GM19395 (cell line): ENCODE data around the gene PRKACA.

Experiments
- ATAC-seq: cut with Tn5 transposase; IDR thresholded peaks from one replicate; pipeline ENCODE4 v1.9.1; 2021; ENCODE audit warnings: mild to moderate bottlenecking, moderate library complexity; ENCODE audit not compliant: unreplicated experiment

The PRKACA gene

DNA sequence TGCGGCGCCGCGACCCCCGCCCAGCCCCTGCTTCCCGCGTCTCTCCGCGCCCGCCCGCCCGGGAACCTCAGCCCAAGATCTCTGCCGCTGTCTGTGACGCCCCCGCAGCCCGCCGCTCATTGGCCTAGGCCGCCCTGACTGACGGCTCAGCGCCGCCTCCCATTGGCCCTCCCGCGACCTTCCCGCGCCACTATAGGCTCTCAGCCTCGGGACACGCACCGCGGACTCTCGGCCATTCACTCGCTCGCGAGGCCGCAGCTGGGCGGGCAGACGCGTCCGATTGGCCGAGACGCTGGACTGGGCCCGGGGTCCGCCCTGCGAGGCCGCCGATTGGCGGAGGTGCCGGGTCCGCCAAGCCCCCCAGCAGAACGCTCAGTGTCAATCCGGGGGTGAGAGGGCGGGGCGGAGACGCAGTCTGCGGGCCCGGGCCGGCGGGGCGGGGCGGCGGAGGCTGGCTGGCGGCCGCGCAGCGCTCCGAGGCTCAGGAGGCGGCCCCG is at the start of gene PRKACA:
Gene PRKACA, minus strand, starts transcription at position 95 of the 497 bp plus-strand sequence. CDS start 215 bp downstream, outside the sequence.
- peak; percentile 87 for ATAC-seq

DNA sequence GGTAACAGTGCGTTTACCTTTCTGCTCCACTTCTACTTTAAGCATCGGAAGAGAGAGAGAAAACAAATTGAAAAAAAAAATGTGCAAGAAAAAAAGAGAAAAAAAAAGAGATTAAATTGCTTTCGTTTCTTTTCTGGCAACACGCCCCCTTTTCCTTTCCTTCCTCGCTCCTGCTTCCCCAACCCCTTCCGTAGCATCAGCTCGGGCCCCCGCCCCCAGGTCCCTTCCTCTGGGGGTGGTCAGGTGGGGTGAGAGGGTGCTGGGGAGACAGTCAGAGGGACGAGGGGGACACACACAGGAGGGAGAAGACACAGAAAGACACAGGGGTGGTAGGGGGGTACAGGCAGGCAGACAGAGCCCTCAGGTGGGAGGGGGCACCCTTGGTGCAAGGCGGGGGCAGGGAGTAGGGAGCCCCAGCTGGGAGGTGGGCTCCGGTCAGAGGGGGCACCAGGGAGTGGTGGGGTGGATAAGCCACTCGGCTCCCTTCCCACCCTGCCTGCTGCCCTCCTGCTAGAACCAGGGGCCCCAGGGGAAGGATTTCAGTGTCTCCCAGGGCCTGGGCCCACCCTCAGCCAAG is 49.5 kb upstream of the PRKACA start:
- no peak for ATAC-seq

DNA sequence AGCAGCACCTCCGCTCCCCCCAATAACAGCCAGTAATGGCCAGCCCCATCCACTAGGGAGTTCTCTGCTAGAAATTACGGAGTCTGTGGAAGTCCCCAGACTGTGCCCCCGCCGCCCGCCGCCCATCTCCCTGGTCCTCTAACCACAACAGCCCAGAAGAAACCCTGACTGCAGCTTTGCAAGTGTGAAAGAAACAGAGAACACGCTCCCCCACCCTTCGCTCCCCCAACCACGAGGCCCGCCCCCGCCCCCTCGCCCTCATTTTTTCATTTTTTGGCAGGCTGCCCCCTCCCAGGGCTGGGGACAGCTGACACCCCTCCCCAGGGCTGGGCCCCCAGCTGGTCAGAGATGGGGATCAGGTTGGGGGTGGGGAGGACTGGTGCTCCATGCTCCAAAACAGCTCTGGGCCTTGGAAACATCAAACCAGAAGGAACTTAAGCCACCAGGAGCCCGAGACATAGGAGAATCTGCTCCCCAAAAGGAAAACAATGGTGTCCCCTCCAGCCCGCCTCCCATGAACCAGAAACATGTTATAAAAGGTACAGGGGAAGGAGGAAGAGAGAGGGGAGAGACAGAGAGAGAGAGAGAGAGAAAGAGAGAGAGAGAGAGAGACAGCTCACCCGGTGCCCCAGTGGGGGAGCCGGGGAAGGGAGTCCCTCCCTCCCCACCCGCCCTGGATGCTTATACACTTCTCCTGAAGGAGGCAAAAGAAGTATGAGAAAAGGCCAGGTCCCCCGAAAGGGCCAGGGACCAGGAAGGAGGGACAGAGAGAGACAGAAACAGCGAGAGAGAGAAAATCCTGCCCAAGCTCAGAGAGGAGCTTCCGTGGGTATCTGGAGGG is 48.6 kb upstream of the PRKACA start:
- no peak for ATAC-seq

DNA sequence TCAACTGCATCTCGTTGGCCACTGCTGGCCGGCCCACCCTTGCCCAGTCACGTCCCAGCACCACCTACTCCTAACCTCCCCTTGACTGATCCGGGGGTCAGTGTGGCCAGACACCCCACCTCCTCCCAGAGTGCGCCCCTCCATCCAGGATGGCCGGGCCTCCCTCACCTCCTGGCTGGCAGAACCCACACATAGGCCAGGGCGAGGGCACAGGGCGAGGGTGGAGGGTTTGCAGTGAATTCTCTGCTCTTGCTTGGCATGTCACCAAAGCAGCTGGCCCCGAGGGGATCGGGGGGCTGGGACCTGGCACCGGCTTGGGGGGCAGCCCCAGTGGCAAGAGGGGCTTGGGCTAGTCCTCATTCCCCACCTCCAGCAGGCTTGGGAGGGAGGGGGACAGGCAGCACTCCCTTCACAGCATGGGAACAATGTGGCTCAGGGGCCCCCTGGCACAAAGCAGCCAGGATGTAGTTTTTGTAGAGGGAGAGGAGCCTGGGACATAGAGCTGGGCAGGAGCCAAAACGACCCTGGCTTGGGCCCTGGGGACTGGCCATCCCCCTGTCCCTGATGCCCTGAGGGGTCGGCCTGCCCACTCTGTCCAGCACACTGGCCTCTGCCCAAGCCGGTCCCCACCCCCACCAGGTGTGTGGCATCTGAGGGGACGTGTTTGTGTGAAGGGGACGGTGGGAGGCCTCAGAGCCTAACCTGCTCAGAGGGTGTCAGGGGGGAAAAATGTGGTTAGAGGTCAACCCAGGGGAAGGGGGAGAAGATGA is 47.3 kb upstream of the PRKACA start:
- ATAC-seq: no peak

DNA sequence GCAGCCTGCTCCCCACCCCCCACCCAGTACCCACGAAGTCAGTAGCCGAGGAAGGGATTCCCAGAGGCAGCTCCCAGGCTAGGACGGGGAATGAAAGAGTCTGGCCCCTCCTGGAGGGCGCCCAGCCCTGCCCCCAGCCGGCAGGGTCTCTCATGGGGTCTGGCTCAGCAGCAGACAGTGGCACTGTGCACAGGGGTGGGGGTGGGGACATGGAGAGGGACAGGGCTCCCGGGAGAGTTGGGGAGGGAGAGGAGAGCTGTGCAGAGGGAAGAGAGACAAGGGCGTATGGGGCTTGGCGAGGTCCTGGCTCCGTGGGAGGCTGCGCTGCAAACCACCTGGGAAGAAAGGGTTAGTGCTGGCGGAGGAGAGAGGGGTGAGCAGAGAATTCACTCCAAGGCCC is 46.5 kb upstream of the PRKACA start:
- ATAC-seq: no peak

DNA sequence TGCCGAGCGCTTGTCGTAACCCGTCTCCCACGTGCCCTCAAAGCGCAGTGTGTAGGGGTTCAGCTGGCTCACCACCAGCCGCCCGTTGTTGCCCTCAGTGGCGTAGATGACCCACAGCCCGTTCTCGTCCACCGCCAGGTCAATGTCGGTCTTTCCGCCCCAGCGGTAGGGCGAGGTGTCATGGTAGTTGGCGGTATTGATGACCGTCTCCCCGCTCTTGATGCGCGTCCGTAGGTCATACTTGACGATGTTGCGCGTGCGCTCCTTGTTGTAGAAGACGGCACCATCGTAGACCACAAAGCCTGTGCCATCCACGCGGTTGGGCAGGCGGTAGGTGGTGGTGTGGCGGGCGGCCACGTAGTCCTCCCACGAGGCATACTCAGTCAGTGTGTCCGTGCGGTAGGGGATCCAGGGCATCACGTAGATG is 45.3 kb upstream of the PRKACA start:
- no peak for ATAC-seq

DNA sequence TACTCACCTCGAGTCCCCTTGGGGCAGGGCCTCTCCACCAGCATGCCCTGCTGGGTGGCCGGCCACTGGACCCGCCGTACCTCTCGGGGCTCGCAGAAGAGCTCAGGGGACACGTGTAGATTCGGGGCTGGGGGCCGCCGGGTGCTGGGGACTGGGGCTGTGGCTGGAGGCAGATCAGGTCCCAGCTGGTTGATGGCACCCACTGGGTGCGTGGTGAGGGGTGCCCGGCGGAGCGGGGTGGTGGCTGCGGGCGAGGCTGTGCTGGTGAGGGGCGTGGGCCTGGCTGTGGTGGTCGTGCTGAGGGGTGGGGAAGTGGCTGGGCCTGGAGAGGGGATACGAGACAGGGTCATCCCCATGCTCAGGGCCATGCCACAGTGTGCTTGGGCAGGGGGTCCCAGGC is 43.7 kb upstream of the PRKACA start:
- ATAC-seq: no peak

DNA sequence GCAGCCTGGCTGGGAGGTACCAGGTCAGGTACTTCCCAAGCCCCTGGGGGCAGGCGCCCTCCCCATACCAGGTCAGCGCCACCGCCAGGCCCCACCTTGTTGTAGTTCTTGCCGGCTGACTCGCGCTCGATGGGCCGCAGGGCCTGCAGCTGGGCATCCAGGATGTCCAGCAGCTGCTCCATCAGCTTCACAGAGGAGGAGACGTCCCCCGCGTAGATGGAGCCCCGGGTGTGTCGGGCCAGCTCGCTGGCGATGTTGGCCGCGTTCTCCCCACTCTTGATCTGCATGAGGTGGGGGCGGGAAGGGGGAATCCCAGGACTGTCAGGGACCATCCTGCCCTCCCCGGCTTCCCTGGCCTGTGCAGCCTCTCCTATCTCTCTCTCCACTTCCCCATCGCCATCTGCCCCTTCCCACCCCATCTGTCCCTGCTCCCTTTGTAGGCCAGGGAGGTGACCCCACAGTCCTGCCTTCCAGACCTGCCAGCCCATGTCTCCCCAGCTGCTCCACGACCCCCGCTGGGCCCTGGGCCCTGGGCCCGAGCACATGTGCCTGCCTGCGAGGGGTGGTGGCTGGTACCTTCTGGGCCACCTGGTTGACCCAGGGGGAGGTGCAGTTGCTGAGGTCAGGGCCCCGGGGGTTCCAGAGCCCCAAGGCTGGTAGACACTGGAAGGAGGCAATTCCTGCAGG is 42.6 kb upstream of the PRKACA start:
- no peak for ATAC-seq

DNA sequence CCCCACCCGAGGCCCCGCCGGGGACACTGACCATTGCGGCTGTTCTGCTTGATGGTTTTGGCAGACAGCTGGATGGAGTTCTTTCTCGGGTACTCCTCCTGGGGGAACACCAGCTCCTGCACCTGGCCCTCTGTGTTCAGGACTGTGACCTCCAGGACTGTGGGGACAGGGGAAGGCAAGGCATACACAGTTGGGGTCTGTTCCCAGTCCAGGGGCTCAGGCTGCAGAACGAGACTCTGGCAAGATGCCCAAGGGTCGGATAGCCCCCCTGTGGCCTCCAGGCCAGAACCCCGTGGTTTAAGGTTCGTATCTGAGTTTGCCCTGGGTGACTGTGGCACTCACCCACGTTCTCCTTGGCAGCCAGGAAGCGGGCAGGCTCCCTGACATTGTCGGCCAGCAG is 41.5 kb upstream of the PRKACA start:
- ATAC-seq: no peak

DNA sequence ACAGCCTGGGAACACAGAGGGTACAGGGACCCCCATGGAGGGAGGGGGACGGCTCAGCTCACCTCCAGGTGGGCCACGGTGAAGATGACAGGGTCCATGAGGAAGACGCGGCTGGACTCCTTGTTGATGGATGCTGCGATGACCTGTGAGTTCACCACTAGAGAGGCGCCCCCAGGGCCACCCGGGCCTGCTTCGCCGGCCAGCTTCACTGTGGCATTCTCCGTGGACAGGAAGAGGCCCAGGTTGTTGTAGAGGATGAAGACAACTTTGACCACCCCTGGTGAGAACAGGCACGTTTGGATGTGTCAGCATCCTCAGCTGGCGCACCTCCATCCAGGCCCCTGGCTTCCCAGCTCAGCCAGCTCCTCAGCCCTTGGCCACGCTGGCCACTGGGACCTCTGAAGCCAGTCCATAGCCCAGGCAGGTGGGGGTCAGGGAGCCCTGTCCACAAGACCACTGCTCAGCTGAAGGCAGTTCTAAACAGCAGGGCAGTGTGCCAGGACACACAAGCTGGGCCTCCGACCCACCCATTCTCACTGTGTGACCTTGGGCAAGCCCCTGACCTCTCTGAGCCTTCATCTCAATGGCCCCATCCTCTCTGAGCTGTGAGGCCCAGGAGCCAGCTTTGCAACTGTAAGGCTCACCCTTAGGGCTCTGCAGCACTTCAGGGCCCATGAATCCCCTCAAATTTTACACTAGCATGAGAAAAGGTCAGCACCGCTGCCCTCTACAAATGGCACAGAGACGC is 40.9 kb upstream of the PRKACA start:
- no peak for ATAC-seq

DNA sequence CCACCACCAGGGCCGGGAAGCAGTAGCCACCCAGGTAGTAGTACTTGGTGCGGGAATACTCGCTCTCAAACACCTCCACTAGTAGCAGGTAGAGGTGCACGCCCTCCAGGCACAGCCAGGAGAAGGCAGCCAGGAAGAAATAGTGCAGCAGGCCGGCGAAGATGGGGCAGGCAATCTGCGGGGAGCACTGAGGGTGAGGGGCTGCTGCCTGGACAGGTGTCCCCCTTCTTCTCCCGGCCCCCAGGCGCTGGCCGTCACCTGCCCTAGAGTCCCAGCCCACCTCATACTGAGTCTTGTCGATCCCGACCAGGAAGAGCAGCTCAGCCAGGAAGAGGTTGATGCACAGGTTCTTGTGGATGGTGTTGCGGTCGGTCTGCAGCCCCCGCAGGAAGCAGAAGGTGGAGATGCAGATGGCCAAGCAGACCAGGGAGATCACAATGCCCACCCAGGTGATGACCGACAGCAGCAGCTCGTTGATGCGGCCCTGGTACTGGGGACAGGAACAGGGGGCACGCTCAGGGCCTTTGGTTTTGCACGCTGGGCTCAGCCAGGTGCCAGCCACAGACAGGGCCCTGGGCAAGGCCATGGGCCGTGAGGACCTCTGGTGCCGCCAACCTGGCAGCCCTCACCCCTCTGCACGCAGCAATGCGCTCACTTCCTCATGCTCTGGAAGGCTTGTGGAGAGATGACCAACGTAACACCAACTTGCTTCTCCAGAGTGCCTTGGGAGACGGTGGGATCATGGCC is 39.6 kb upstream of the PRKACA start:
- ATAC-seq: no peak

DNA sequence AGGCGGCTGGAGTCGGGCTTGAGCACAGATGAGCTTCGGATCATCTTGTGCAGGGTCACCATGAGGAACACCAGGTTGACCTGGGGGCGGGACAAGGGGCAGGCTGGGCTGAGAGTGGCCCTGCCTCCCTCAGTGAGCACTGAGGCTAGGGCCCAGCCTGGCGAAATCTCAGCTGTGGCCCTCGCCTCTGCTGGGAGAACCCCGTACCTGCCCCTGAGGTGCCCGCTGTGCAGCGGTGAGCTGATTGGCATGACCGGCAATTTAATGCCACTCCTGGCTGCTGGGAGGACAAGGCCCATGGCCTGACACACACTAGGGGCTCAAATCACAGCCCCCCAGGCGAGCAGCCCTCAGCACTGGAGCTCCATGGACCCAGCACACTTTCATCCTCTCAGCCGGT is 38.6 kb upstream of the PRKACA start:
- no peak for ATAC-seq

DNA sequence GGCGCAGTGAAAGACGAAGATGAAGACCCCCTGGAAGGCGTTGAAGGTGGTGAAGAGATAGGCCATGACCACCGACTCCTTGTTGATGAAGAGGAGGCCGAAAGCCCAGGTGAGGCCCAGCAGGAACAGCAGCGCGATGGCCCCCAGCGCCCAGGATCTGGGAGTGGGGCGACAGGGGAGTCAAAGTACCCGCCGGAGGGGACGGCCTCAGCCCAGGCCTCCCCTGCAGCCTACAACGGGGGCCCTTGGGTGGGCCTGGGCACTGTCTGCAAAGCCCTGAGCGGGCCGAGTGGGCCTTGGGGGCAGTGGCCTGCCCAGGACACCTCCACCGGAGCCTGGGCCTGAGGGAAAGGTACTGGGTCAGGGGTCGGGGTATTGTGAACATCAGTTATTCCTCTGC is 37.8 kb upstream of the PRKACA start:
- ATAC-seq: no peak

DNA sequence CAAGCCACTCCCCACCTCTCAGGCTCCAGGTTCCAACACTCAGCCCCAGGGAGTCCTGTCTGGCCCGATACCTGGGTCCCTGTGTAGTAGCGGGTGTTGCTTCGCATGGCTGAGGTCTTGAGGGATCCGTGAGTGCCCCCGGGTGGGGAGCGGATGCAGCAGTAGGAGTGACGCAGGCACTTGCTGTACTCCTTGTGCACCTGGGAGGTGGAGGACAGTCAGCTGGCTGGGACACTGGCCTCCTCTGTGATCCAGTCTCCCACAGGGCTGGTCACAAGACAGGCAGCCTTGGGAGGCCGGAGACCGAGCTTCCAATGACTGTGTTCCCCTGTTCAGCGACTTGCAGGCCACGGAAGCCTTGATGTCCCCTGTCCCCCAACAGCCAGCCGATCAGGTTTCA is 35.2 kb upstream of the PRKACA start:
- no peak for ATAC-seq

DNA sequence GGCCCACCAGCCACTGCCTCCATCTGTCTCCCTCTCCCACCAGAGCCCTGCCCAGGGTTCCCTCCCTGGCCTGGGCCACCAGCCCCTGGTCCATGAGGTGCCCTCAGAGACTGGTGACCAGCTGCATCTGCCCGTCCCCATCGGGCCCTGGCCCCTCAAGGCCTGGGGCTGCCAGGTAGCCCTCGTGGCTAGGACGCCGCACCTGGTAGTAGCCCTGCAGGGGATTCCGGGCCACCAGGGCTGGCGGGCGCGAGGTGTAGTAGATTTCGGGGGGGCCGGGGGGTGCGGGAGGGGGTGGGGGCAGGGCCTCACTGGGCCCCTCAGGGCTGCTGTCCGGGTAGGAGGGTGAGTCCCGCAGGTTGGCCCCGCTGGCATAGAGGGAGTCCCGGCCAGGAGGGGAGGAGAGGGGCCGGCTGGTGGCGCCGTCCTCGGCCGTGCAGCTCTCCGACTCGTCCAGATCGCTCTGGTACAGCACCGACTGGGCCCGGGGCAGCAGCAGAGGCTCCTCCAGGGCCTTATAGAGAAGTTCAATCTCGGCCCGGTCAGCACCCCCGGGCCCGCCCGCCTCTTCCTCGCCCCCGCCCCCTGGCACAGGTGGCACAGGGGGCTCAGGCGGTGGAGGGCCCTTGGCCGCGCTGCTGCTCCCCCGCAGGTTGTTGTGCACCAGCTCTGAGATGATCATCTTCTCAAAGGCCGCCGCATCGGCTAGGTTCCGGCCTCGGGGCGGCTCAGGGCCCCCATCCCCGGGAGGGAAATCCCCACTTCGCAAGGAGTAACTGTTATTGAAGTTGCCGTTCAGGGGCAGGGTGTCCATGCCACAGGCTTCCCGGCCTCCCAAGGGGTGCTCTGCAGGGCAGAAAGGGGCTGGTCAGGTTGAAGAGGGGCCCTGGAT is 33.5 kb upstream of the PRKACA start:
- no peak for ATAC-seq

DNA sequence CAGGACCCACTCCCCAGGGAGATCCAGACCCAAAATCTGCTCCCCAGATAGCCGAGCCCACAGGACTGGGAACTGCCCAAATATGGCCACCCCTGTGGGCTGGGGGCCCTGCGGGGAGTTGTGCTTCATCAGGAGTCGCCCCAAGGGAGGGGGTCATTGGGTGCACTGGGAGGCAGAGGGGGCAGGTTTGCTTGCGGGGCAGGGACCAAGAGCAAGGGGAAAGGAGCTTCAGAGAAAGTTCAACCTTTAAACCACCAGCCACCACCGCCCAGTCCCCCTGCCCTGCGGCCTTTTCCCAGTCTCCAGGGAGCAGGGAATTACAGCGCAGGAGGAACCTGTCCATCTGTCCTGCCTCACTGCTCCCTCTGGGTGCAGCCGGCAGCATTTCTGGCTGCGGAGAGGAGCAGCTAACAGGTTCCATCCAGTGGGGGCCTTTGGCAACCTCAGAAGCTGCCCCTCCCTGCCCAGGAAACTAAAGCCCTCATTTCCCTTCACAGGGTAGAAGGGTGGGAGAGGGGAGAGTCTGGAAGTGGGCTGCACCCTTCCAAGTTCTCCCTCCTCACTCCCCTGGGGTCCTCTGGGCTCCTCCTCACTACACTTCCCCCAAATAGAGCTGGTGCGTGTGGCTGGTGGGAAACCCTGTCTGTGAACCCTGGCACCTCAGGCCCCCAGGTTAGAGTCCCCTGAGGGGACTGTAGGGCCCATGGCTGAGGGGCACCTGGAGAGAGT is 32.6 kb upstream of the PRKACA start:
- no peak for ATAC-seq

DNA sequence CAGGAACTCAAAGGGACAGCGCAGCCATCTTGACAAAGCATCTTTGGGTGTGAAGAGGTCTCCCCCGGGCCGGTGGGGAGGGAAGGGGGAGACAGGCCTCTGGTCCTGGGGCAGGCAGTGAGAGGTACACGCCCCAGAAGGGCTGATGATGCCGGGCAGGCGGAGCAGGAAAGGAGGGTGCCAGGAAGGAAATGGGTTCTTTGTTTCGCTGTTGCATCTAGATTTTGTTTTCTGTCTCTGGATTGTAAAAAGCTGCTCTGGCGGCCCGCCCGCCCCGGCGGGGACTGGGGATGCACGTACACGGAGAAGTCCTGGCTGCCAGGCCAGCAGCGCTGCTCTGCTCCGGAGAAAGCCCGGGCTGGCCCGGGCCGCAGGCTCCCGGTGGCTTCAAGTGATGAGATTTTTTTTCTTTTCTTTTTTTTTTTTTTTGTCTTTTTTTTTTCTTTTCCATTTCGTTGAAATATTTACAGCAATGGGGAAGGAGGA is 32.0 kb upstream of the PRKACA start:
- ATAC-seq: no peak
